ENCODE measurements around the gene GSC. TPM values are rescaled to one million over a fixed set of nuclear protein-coding genes. Genes with fewer than 3 reads are reported as not detected.

The GSC gene
- total RNA-seq, 1 donor from 2014 or later = 1.7 TPM

- TF ChIP-seq, protein P1, sequence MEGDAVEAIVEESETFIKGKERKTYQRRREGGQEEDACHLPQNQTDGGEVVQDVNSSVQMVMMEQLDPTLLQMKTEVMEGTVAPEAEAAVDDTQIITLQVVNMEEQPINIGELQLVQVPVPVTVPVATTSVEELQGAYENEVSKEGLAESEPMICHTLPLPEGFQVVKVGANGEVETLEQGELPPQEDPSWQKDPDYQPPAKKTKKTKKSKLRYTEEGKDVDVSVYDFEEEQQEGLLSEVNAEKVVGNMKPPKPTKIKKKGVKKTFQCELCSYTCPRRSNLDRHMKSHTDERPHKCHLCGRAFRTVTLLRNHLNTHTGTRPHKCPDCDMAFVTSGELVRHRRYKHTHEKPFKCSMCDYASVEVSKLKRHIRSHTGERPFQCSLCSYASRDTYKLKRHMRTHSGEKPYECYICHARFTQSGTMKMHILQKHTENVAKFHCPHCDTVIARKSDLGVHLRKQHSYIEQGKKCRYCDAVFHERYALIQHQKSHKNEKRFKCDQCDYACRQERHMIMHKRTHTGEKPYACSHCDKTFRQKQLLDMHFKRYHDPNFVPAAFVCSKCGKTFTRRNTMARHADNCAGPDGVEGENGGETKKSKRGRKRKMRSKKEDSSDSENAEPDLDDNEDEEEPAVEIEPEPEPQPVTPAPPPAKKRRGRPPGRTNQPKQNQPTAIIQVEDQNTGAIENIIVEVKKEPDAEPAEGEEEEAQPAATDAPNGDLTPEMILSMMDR (IDR thresholded peaks at IDR 0.05) = no peak
- TF ChIP-seq POLR2A (IDR thresholded peaks at IDR 0.05) = no peak
- peak in 1 of 2 donors; percentile 41 for TF ChIP-seq POLR2AphosphoS5 (IDR thresholded peaks at IDR 0.05; ENCODE audit: insufficient read depth in 1 of 2, low read depth in 1 of 2)
- Histone ChIP-seq H3K27ac (no peak overlapping the region), H3K4me3 (peak overlapping the region; percentile 39 to 51), H3K27me3 (peaks cover 35% of the 10 kb centered on the region), H3K36me3 (no peaks in the 10 kb centered on the region), H3K4me1 (peaks cover 33% of the 10 kb centered on the region), H3K9me3 (no peaks in the 10 kb centered on the region)
- intact Hi-C loops (cut with DNase I) = no loop called here
- DNase-seq (ENCODE audit: extremely low spot score in 2 of 2) = no peak
These were observed 1.2 kb downstream of the GSC start for GRCh38 chr14:94768521-94769390.

- H3K4me1 ChIP-seq = peaks cover 33% of the 10 kb centered on the region
- DNase-seq (ENCODE audit: extremely low spot score in 2 of 2) = no peak
- H3K27me3 ChIP-seq = peaks cover 29% of the 10 kb centered on the region
- TF ChIP-seq POLR2AphosphoS5 (IDR thresholded peaks at IDR 0.05; ENCODE audit: insufficient read depth in 1 of 2, low read depth in 1 of 2) = no peak
- TF ChIP-seq, protein P1 (IDR thresholded peaks at IDR 0.05) = no peak
- TF ChIP-seq POLR2A (IDR thresholded peaks at IDR 0.05) = no peak
- no peak overlapping the region for H3K27ac ChIP-seq
- intact Hi-C loops (cut with DNase I) = no loop called here
- no peaks in the 10 kb centered on the region for H3K9me3 ChIP-seq
- H3K36me3 ChIP-seq = no peaks in the 10 kb centered on the region
- H3K4me3 ChIP-seq = peak overlapping the region; percentile 39 to 51
These were observed 1.8 kb downstream of the GSC start for GRCh38 chr14:94768141-94768520.

GRCh38 chr14:94767321-94767878 lies 2.5 kb downstream of the GSC start:
- DNase-seq (ENCODE audit: extremely low spot score in 2 of 2) = no peak
- intact Hi-C loops (cut with DNase I) = no loop called here
- H3K9me3 ChIP-seq = no peaks in the 10 kb centered on the region
- peaks cover 33% of the 10 kb centered on the region for H3K4me1 ChIP-seq
- peaks cover 23% of the 10 kb centered on the region for H3K27me3 ChIP-seq
- H3K36me3 ChIP-seq = no peaks in the 10 kb centered on the region
- no peak overlapping the region for H3K4me3 ChIP-seq
- no peak for TF ChIP-seq POLR2AphosphoS5 (IDR thresholded peaks at IDR 0.05; ENCODE audit: insufficient read depth in 1 of 2, low read depth in 1 of 2)
- TF ChIP-seq, protein P1 (IDR thresholded peaks at IDR 0.05) = no peak
- no peak for TF ChIP-seq POLR2A (IDR thresholded peaks at IDR 0.05)
- no peak overlapping the region for H3K27ac ChIP-seq

GRCh38 chr14:94764573-94764972 lies 5.3 kb downstream of the GSC start:
- no peaks in the 10 kb centered on the region for H3K9me3 ChIP-seq
- H3K27me3 ChIP-seq = peaks cover 8% of the 10 kb centered on the region
- TF ChIP-seq POLR2A (IDR thresholded peaks at IDR 0.05) = no peak
- TF ChIP-seq, protein P1 (IDR thresholded peaks at IDR 0.05) = no peak
- TF ChIP-seq POLR2AphosphoS5 (IDR thresholded peaks at IDR 0.05; ENCODE audit: insufficient read depth in 1 of 2, low read depth in 1 of 2) = no peak

GRCh38 chr14:94762431-94762830 lies 7.5 kb downstream of the GSC start:
- H3K27me3 ChIP-seq = peaks cover 6% of the 10 kb centered on the region
- intact Hi-C loops (cut with DNase I) = no loop called here

More at GRCh38 chr14:94764573-94764972, 5.3 kb downstream of the GSC start:
- Histone ChIP-seq H3K27ac (no peak overlapping the region), H3K4me3 (no peak overlapping the region), H3K36me3 (no peaks in the 10 kb centered on the region), H3K4me1 (peaks cover 23% of the 10 kb centered on the region)
- intact Hi-C loops (cut with DNase I) = no loop called here
- no peak for DNase-seq (ENCODE audit: extremely low spot score in 2 of 2)

More at GRCh38 chr14:94762431-94762830, 7.5 kb downstream of the GSC start:
- DNase-seq (ENCODE audit: extremely low spot score in 2 of 2) = no peak
- no peak overlapping the region for H3K27ac ChIP-seq
- no peaks in the 10 kb centered on the region for H3K36me3 ChIP-seq
- no peaks in the 10 kb centered on the region for H3K9me3 ChIP-seq
- peaks cover 3% of the 10 kb centered on the region for H3K4me1 ChIP-seq
- no peak overlapping the region for H3K4me3 ChIP-seq
- TF ChIP-seq, protein P1 (IDR thresholded peaks at IDR 0.05) = no peak
- TF ChIP-seq POLR2A (IDR thresholded peaks at IDR 0.05) (no peak), POLR2AphosphoS5 (IDR thresholded peaks at IDR 0.05; ENCODE audit: insufficient read depth in 1 of 2, low read depth in 1 of 2) (no peak)

All from vagina (tissue), 2 donors.